ENCODE measurements around the gene MEOX1. TPM values are rescaled to one million over a fixed set of nuclear protein-coding genes. Genes with fewer than 3 reads are reported as not detected.

The MEOX1 gene
- total RNA-seq, 1 donor from 2014 or later, result not detected

GRCh38 chr17:43697937-43698336 is 36.2 kb upstream of the MEOX1 start:
- Mint-ChIP-seq H3K36me3 (ENCODE audit: unreplicated experiment) (peaks cover 5% of the 10 kb centered on the region), H3K9me3 (ENCODE audit: unreplicated experiment) (peaks cover 10% of the 10 kb centered on the region), H3K27me3 (ENCODE audit: unreplicated experiment) (peaks cover 9% of the 10 kb centered on the region), H3K4me1 (ENCODE audit: low read depth, unreplicated experiment) (no peaks in the 10 kb centered on the region), H3K27ac (ENCODE audit: unreplicated experiment) (no peak overlapping the region), H3K4me3 (ENCODE audit: unreplicated experiment) (no peak overlapping the region)
- DNase-seq, result no peak
- TF ChIP-seq, protein P1, sequence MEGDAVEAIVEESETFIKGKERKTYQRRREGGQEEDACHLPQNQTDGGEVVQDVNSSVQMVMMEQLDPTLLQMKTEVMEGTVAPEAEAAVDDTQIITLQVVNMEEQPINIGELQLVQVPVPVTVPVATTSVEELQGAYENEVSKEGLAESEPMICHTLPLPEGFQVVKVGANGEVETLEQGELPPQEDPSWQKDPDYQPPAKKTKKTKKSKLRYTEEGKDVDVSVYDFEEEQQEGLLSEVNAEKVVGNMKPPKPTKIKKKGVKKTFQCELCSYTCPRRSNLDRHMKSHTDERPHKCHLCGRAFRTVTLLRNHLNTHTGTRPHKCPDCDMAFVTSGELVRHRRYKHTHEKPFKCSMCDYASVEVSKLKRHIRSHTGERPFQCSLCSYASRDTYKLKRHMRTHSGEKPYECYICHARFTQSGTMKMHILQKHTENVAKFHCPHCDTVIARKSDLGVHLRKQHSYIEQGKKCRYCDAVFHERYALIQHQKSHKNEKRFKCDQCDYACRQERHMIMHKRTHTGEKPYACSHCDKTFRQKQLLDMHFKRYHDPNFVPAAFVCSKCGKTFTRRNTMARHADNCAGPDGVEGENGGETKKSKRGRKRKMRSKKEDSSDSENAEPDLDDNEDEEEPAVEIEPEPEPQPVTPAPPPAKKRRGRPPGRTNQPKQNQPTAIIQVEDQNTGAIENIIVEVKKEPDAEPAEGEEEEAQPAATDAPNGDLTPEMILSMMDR (IDR thresholded peaks at IDR 0.05; ENCODE audit: partially characterized antibody, unreplicated experiment), result no peak

DNA sequence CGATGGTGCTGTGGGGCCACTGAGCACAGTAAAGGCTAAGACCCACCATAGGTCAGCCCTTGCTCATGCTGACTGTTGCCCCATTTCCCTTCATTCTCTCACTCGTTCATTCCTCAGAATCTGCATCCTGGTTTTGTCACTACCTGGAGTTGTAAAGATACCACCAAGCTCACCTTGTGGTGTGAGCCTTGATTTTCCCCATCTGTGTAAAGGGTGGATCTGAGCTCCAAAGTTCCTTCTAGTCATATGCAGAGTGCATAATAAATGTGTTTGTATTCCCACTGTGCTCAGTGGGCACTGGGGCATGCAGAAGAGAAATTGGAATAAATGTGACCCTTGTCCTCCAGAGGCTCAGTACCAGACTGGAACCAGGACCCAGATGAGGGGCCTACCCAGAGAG is 35.2 kb upstream of the MEOX1 start:
- H3K4me3 Mint-ChIP-seq (ENCODE audit: unreplicated experiment), result no peak overlapping the region
- H3K4me1 Mint-ChIP-seq (ENCODE audit: low read depth, unreplicated experiment), result no peaks in the 10 kb centered on the region
- no peak overlapping the region for H3K27ac Mint-ChIP-seq (ENCODE audit: unreplicated experiment)
- H3K36me3 Mint-ChIP-seq (ENCODE audit: unreplicated experiment), result no peaks in the 10 kb centered on the region
- TF ChIP-seq, protein P1 (IDR thresholded peaks at IDR 0.05; ENCODE audit: partially characterized antibody, unreplicated experiment), result no peak
- no peak for DNase-seq
- peaks cover 7% of the 10 kb centered on the region for H3K9me3 Mint-ChIP-seq (ENCODE audit: unreplicated experiment)
- peaks cover 7% of the 10 kb centered on the region for H3K27me3 Mint-ChIP-seq (ENCODE audit: unreplicated experiment)

GRCh38 chr17:43695970-43696865 is 34.5 kb upstream of the MEOX1 start:
- no peaks in the 10 kb centered on the region for H3K36me3 Mint-ChIP-seq (ENCODE audit: unreplicated experiment)
- TF ChIP-seq, protein P1 (IDR thresholded peaks at IDR 0.05; ENCODE audit: partially characterized antibody, unreplicated experiment), result no peak
- no peak for DNase-seq

DNA sequence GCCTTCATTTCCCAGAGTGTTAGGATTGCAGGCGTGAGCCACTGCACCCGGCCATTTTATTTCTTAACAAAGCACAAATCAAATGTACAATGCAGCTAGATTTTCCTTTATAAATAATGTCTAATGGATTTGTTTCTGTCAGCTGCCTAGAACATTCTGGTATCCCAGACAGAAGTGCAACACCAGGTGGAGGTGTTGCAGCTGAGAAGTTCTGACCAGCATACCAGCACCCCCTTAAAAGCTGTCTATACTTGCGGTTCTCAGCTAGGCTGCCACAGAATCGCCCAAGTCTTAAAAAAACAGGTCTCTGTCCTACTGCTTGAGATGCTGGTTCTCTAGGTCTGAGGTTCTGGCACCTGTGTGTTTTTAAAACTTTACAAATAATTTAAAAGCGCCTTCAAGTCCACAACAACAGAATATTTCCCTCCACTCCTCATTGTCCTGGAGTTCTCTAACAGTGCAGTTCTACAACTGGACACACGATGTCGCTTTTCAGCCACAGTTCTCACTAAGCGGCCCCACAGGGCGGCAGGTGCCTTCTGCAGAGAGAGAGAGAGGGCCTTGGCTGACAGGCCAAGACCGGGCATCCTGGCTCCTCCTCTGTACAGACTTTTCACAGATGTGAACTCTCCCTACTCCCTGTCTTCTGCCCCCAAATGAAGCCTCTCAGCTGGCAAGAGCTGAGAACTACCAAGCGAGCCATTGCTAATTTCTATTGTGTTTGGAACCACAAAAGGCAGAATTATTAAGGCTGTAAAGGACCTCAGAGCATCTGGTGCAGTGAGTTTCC is 32.6 kb upstream of the MEOX1 start:
- TF ChIP-seq, protein P1 (IDR thresholded peaks at IDR 0.05; ENCODE audit: partially characterized antibody, unreplicated experiment), result peak; percentile 89
- Mint-ChIP-seq H3K36me3 (ENCODE audit: unreplicated experiment) (no peaks in the 10 kb centered on the region), H3K27ac (ENCODE audit: unreplicated experiment) (no peak overlapping the region), H3K9me3 (ENCODE audit: unreplicated experiment) (peaks cover 4% of the 10 kb centered on the region), H3K27me3 (ENCODE audit: unreplicated experiment) (peaks cover 8% of the 10 kb centered on the region), H3K4me3 (ENCODE audit: unreplicated experiment) (no peak overlapping the region), H3K4me1 (ENCODE audit: low read depth, unreplicated experiment) (no peaks in the 10 kb centered on the region)
- peak; percentile 81 for DNase-seq

More at GRCh38 chr17:43695970-43696865, 34.5 kb upstream of the MEOX1 start:
- Mint-ChIP-seq H3K9me3 (ENCODE audit: unreplicated experiment) (peaks cover 7% of the 10 kb centered on the region), H3K27ac (ENCODE audit: unreplicated experiment) (no peak overlapping the region), H3K27me3 (ENCODE audit: unreplicated experiment) (peaks cover 9% of the 10 kb centered on the region), H3K4me1 (ENCODE audit: low read depth, unreplicated experiment) (no peaks in the 10 kb centered on the region), H3K4me3 (ENCODE audit: unreplicated experiment) (no peak overlapping the region)
